MG63 (cell line): ENCODE measurements around the gene GALNT2. TPM values are rescaled to one million over a fixed set of nuclear protein-coding genes. Genes with fewer than 3 reads are reported as not detected.

Experiments used
- DNase-seq: peaks from one replicate; pipeline ENCODE4 v3.0.0-alpha.2; 2020
- H3K27me3 ChIP-seq: fragments of 250-450 bp; sonication (Bioruptor Pico); 2 replicates; pipeline ENCODE4 v1.5.1; 2020; ENCODE audit warnings: mild to moderate bottlenecking, moderate library complexity
- H3K36me3 ChIP-seq: fragments of 250-450 bp; sonication (Bioruptor Pico); 2 replicates; pipeline ENCODE4 v1.5.1; 2020; ENCODE audit warnings: mild to moderate bottlenecking, moderate library complexity
- H3K4me3 ChIP-seq: fragments of 250-450 bp; sonication (Bioruptor Pico); 2 replicates; pipeline ENCODE4 v1.5.1; 2020; ENCODE audit warnings: mild to moderate bottlenecking, moderate library complexity
- H3K9me3 ChIP-seq: fragments of 250-450 bp; sonication (Bioruptor Pico); 2 replicates; pipeline ENCODE4 v1.5.1; 2020; ENCODE audit warnings: mild to moderate bottlenecking, moderate library complexity
- total RNA-seq: library from RNA; depleted of rRNA; stranded (reverse); fragments of >200 nt; shearing (Covaris generic); gene quantifications from 2 replicates; pipeline ENCODE4 v1.2.3, GENCODE V29; 2014; ENCODE audit warnings: low replicate concordance

The GALNT2 gene
- total RNA-seq, 1 experiment from 2014 or later: 149 TPM

DNA sequence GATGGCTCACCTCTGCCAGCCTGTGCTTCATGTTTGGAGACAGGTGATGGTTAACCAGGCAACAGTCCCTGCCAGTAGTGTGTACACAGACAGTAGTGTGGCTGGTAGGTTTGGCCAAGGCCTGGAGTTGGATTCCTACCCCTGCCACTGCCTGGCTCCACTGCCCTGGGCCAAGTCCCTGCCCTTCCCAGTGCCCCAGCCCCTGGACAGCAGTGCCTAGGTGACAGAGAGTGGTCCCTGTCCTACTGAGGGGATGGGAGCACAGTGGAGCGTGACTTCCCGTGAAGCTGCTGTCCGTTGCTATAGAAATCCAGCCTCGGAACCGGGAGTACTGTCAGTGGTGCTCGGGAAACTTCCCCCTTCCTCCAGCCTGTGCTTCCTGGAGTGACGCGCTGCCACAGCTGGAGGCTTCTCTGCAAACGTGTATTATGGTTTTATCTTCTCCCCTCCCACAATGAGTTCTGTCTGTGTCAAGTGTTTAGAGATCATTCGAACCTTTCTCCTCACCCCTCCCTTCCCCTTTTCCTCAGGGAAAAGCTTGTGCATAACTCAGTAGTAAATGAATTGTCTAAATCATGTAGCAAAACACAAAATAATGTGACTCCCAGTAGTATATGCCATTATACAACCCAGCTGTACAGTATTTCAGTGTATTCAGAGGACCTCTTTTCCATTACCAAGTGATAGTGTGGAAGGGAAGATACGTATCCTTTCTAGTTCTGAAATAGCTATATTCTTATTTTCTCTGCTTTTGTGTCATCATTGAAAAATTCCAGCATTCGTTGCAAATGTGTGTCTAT, 73.4 kb downstream of the GALNT2 start:
- Histone ChIP-seq H3K36me3 (peaks cover 20% of the 10 kb centered on the region), H3K27me3 (no peaks in the 10 kb centered on the region), H3K9me3 (no peaks in the 10 kb centered on the region), H3K4me3 (no peak overlapping the region)
- DNase-seq: no peak

DNA sequence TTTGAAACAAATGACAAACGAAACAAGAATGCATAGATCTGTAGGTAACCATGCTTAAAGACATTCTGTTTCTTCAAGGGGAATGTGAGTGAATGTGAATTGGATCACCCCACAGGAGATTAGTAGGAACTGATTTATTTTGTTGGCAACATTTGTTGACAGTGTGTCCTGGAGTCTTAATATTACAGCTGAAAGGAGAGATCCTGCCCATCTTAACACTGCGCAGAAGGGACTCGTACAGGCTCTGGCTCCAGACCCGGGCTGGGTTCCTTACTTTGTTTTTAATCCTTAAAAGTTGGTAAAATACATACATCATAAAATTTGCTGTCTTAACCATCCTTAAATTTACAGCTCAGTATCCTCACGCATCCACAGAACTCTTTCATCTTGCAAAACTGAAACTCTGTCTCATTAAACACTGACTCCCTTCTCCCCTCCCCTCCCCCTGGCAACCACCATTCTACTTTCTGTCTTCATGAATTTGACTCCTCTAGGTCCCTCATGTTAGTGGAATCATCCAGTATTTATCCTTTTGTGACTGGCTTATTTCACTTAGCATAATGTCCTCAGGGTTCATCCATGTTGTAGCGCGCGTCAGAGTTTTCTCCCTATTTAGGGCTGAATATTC, 74.1 kb downstream of the GALNT2 start:
- DNase-seq: no peak
- no peaks in the 10 kb centered on the region for H3K27me3 ChIP-seq
- H3K9me3 ChIP-seq: no peaks in the 10 kb centered on the region
- no peak overlapping the region for H3K4me3 ChIP-seq
- peaks cover 20% of the 10 kb centered on the region for H3K36me3 ChIP-seq

DNA sequence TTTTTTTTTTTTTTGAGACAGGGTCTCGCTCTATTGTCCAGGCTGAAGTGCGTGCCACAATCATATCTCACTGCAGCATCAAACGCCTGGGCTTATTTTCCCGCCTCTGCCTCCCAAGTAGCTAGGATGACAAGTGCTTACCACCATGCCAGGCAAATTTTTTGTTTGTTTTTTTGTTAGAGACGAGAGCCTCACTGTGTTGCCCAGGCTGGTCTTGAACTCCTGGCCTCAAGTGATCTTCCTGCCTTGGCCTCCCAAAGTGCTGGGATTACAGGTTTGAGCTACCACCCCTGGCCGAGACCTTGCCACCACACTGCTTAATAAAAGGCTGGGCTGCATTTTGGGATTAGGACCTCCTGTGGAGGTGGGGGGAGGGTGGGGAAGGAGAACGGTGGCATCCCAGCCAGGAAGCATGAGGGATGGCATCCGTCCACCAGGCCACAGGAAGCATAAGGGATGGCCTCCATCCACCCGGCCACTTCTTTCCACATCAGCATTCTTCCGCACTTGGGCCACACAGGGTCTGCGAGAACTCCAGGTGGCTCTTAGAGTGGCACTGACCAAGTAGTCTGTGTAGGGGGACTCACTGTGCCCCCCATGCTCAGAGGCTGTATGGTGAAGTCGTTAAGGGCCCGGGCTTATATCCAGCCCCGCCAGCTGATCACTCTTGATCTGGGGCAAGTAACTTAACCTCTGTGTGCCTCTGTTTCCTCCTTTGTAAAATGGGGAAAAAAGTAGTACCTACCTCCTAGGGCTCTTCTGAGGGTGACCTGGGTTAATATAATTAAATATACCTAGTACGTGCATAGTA, 75.0 kb downstream of the GALNT2 start:
- no peak for DNase-seq
- no peak overlapping the region for H3K4me3 ChIP-seq
- peaks cover 20% of the 10 kb centered on the region for H3K36me3 ChIP-seq
- no peaks in the 10 kb centered on the region for H3K27me3 ChIP-seq
- H3K9me3 ChIP-seq: no peaks in the 10 kb centered on the region

DNA sequence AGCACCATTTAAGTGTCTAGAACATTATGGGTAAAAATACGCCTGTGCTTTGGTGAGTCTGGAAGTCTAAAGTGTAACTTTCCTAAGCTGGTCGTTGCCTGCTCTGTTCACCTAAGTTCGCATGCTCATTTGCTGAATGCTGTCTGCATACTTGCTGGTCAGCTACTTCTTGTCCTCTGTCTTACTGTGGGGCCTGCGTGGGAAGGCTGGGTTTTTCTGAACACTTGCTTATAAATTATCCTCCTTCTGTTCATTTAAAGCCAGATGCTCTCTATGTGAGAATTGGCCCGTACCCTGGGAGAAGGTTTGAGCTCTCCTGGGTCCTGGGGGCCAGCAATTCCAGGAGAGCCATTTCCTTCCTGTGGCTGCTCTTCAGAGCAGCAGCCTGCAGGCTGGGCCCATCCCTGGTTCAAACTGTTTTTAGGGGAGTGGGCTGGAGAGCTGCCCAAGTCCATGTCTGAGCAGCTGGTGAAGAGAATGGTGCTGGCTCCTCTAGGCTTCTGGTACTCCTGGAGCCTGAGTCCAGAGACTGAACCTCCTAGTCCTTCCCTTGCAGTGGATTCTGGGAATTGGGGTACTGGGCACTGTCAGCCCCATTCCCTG, 75.7 kb downstream of the GALNT2 start:
- no peak for DNase-seq
- Histone ChIP-seq H3K9me3 (no peaks in the 10 kb centered on the region), H3K4me3 (no peak overlapping the region), H3K27me3 (no peaks in the 10 kb centered on the region), H3K36me3 (peaks cover 18% of the 10 kb centered on the region)

DNA sequence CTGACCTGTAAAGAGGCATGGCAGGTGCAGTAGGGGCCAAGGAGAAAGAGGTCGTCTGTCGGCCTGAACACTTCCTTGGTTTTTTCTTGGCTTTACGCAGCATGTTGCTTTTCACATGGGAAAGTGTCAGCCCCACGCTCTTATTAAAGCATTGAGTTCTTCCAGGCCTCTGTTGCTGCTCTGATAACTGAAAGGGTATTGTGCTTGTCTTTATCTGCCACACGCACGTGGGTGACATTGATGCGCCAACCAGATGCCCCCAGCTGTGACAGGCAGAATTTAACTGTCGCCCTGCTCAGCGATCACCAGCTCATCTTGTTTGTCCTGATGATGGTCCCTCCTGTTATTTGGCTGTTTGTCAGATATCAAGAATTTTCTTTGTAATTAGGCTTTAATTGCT, 76.5 kb downstream of the GALNT2 start:
- peaks cover 14% of the 10 kb centered on the region for H3K36me3 ChIP-seq
- no peak overlapping the region for H3K4me3 ChIP-seq
- H3K27me3 ChIP-seq: no peaks in the 10 kb centered on the region
- H3K9me3 ChIP-seq: no peaks in the 10 kb centered on the region
- no peak for DNase-seq

DNA sequence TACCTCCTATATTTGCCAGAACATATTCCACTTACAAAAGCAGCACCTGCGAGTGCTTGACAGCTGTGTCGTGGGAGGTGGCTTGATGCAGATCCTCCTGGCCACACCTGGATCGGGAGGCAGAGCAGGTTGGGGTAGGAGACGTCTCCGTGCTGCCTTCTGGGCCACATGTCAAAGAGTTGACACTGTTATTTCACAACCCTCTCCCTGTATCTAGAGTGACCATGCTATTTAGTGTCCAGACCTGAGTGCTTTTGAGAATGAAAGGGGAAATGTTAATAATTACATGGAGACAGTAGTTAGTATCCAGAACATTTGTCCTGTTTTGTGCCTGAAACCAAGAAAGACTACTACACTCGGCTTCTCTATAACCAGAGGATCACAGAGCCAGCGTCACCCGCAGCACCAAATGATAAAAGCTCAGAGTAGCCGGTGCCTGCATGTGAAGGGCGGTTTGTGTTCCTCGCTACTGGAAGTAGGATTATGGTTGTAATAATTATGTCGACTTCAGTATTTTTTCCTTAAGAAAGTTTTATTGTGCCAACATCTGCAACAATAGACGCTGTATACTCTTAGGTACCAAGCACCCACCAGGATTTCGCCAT, 77.1 kb downstream of the GALNT2 start:
- H3K9me3 ChIP-seq: no peaks in the 10 kb centered on the region
- DNase-seq: no peak
- H3K4me3 ChIP-seq: no peak overlapping the region
- no peaks in the 10 kb centered on the region for H3K27me3 ChIP-seq
- H3K36me3 ChIP-seq: peaks cover 10% of the 10 kb centered on the region

DNA sequence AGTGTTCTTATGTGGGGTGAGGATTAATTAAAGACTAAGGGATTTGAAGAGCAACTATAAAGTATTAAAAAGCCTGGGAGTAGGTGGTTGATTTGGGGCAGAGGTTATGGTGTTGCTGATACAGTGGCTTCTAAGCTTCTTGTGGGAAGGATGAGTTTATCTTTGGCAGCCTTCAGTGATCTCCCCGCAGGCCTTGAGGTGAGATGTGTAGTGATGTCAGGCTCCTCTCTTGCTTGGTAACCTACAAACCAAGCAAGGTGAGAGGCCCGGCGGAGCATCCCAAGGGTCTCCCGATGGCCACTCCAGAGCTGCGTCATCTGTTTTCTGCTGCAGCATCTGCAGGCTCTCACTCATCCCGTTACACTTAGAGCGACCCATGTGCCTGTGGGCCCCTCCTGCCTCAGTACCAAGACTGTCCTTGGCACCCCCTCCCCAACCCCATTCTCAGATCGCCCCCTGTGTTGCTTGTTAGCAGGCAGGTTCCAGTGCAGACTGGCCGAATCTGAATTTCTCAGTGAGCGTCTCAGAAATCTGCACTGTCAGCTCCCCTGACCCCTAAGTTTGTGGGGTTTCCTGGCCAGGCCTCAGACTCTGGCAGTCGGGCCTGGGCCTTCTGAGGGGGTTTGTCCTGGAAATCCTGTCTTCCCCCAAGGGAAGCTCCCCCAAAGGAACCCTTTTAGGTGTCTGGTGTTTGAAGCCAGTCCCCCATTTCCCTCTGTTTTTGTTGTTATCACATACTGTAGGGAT, 77.9 kb downstream of the GALNT2 start:
- DNase-seq: no peak
- Histone ChIP-seq H3K4me3 (no peak overlapping the region), H3K36me3 (peaks cover 5% of the 10 kb centered on the region), H3K27me3 (no peaks in the 10 kb centered on the region), H3K9me3 (no peaks in the 10 kb centered on the region)

DNA sequence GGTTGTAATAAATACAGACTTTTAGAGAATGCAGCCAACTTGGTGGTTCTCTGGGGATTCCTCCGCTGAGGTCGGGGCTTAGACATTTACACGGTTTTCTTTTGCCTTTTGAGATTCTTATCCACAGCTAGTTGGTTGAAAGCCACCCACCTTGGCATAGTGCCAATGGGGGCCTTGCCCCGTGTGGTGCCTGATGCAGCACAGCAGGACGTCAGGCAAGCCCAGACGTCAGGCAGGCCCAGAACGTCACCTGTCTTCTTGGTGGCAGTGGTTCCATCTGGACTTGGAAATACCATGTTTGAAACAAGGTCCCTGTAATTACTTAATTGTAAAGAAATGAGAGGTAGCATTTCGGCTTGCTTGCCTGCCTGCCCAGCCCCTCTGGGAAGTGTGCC, 78.5 kb downstream of the GALNT2 start:
- peaks cover 8% of the 10 kb centered on the region for H3K36me3 ChIP-seq
- DNase-seq: no peak
- H3K27me3 ChIP-seq: no peaks in the 10 kb centered on the region
- H3K9me3 ChIP-seq: no peaks in the 10 kb centered on the region
- H3K4me3 ChIP-seq: no peak overlapping the region

DNA sequence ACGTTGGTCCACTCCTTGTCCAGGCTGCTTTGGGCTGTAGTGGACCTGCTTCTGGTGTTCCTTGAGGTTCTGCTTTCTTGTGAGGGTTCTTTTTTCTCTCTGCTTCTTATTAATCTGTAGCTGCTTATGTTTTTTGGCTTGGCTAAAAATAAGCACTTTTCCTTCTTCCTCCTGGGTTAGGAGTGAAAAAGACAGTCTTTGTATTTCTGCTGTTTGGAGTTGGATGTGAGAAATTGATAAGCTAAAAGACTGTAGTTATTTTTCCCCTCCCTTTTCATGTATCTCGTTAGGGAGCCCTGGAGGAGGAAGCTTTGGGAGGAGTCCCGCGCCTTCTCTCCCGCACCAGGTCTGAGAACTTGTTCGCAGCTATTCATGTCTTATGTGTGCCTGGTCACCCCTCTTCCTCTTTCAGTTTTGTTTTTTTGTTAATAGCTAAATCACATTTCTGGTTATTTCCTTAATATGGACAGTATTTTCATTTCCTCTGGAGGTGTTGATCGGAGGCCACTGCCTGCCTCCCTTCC, 79.0 kb downstream of the GALNT2 start:
- DNase-seq: no peak
- Histone ChIP-seq H3K4me3 (no peak overlapping the region), H3K9me3 (no peaks in the 10 kb centered on the region), H3K36me3 (peaks cover 8% of the 10 kb centered on the region), H3K27me3 (no peaks in the 10 kb centered on the region)

DNA sequence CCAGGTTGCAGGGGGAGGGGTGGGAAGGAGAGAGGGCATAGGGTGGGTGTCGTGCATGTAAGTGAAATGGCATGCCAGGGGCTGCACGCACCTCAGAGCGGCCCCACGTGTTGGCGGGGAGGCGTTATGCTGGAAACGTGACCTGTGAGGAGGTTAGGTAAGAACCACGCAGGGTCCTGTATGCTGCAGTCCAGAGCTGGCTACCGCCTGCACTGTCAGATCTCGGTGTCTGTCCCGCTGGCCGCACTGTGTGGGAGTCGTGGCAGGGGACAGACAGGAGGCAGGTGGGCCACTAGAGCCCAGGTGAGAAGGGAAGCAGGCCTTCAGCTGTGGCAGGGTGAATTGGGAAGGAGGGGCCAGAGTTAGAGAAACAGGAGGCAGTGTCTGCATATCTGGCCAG, 79.7 kb downstream of the GALNT2 start:
- no peak for DNase-seq
- Histone ChIP-seq H3K4me3 (no peak overlapping the region), H3K9me3 (no peaks in the 10 kb centered on the region), H3K36me3 (peaks cover 8% of the 10 kb centered on the region), H3K27me3 (no peaks in the 10 kb centered on the region)

DNA sequence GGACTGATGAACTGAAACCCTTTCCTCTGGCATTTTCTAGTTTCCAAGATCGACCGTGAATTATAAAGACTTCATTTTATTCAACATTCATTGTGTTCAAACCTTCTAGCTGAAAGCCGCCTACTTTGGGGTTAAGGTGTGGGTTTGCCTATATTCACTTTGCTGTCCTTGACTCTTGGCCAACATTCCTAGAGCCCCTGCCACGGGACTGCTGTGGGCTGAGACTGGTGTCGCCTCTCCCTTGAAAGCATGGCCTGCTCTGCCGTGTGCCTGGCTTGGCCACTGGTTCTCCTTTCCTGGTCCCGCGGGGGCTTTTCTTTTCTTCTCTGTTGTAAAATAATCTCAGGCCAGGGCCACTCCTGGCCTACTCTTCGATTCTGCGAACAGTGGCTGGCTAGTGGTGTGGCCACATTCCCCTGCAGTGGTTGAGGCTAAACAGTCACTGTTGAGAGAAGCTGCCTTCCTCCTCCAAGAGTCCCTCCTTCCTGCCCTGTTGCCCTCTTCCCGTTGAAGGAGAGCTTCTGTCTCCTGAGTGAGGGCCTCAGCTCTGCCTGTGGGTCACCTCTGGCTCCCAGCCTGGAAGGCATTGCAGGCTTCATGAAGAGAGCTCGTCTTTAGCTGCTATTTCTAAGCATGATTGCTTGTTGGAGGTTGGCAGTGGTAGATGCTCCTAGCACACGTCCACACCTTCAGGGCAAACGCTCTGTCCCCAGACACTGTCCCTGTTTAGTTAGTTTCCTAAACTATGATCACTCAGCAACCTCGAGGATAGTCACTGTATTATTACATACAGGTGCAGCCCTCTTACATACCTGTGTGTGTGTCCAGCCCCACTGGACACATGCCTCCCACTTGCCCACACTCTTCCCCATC, 80.5 kb downstream of the GALNT2 start:
- H3K36me3 ChIP-seq: peaks cover 8% of the 10 kb centered on the region
- no peaks in the 10 kb centered on the region for H3K9me3 ChIP-seq
- no peak overlapping the region for H3K4me3 ChIP-seq
- no peaks in the 10 kb centered on the region for H3K27me3 ChIP-seq
- DNase-seq: no peak

DNA sequence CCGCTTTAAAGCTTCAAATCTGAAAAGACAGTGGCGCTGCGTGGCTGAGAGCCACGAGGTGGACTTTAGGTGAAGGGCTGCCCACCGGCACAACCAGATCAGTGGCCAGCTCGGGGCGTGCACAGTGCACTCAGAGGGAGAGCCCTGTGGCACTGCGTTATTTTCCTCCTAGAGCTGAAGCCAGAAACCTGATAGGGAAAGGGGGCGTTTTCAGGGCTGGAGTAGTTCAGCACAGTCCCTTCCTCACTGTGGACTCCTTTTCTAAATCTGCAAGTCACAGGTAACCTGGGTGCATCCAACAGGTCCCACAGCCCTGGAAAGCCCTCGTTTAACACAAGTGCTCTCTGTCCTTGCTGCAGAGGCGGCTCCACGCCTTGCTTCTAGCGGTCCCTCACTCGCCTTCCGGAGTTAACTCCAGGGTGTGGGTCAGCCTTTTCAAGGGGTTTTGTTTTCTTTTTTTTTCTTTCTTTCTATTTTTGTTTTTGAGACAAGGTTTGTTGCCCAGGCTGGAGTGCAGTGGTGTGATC, 81.2 kb downstream of the GALNT2 start:
- no peak for DNase-seq
- peaks cover 14% of the 10 kb centered on the region for H3K36me3 ChIP-seq
- no peak overlapping the region for H3K4me3 ChIP-seq
- no peaks in the 10 kb centered on the region for H3K27me3 ChIP-seq
- H3K9me3 ChIP-seq: no peaks in the 10 kb centered on the region

DNA sequence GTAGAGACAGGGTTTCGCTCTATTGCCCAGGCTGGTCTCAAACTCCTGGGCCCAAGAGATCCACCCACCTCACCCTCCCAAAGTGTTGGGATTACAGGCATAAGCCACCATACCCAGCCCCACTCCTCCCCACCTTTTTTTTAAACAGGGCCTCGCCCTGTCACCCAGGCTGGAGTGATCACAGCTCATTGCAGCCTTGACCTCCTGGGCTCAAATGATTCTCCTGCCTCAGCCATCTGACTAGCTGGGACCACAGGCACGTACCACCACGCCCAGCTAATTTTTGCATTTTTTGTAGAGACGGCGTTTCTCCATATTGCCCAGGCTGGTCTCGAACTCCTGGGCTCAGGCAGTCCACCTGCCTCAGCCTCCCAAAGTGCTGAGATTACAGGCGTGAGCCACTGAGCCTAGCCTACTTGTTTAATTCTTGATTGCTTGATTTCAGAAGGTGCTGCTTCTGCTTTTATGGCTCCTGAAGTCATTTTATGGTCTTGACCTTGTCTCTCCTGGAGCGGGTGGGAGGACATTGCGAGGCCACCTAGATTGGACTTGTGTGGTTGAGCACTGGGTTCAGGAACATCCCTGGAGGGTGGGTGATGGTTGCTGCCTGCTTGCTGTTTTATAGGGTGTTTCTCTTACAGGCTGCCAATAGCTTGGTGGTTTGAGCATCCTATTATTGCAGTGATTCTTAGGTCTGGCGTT, 81.9 kb downstream of the GALNT2 start:
- Histone ChIP-seq H3K36me3 (peaks cover 10% of the 10 kb centered on the region), H3K4me3 (no peak overlapping the region), H3K9me3 (no peaks in the 10 kb centered on the region), H3K27me3 (no peaks in the 10 kb centered on the region)
- no peak for DNase-seq

DNA sequence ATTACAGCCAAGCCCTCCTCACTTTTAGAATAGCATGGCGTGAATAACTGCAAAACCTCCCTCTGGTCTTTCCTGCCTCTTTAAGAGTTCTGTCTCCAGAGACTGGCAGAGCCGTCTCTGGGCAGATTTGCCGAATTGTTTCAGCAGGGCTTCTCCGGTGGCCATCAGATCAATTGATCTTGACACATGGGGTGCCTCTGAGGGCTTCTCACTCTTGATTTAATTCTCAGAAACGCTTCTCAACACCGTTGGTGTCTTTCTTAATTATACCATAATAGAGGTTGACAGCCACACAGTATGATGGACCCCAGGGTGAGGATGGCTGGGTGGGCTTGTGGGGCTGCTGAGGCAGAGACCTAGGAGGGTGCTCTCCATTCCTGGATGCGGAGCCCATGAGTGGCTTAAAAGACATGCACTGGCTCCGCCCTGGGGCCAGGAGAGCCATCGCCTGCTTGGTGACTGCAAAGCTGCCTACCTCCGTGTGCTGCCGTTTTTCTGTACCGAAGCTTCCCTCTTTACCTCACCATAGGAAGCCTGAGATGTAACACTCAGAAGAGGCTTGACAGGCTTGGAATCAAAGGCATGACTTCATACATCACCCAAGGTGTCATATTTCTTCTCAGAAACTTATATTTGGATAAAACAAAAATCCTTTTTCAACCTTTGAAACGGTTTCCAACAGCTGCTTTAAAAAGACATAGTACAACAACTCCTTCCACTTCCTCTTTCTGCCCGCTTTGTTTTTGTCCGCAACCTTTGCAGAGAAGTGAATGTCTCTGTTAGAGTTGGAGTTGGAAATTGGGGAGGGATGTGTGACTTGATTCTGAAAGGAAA, 82.9 kb downstream of the GALNT2 start:
- no peak for DNase-seq
- Histone ChIP-seq H3K27me3 (no peaks in the 10 kb centered on the region), H3K36me3 (peaks cover 10% of the 10 kb centered on the region), H3K4me3 (no peak overlapping the region), H3K9me3 (no peaks in the 10 kb centered on the region)
